Small intestine (tissue), 7 donors: ENCODE data around the gene TUBB4B. TPM values are rescaled to one million over a fixed set of nuclear protein-coding genes. Genes with fewer than 3 reads are reported as not detected.

Experiments used
- DNase-seq, 2 donors: peaks; one replicate each; pipeline versions ENCODE4 v3.0.0 to v3.0.0-alpha.2; 2013
- FAIRE-seq: peaks from 2 replicates; lab custom pipeline; 2012; peaks lifted over from hg19 to GRCh38; lab: Jason Lieb, UNC
- H3K27ac ChIP-seq, 3 donors: one replicate each; pipeline ENCODE4 v1.5.1; 2013; ENCODE audit warnings: low read length in 2 of 3, mild to moderate bottlenecking in 2 of 3, control low read depth in 1 of 3, inconsistent platforms in 1 of 3, low read depth in 1 of 3, moderate library complexity in 1 of 3
- H3K27me3 ChIP-seq, 3 donors: one replicate each; pipeline ENCODE4 v1.6.1; 2013; ENCODE audit warnings: low read length in 3 of 3, inconsistent platforms in 1 of 3; ENCODE audit not compliant: control insufficient read depth in 3 of 3, insufficient read depth in 3 of 3
- H3K36me3 ChIP-seq, 3 donors: one replicate each; pipeline ENCODE4 v1.6.1; 2013; ENCODE audit warnings: low read length in 3 of 3, inconsistent platforms in 1 of 3, low read depth in 1 of 3, mild to moderate bottlenecking in 1 of 3, moderate library complexity in 1 of 3; ENCODE audit not compliant: control insufficient read depth in 3 of 3, insufficient read depth in 2 of 3
- H3K4me1 ChIP-seq, 3 donors: one replicate each; pipeline ENCODE4 v1.6.1; 2013; ENCODE audit warnings: low read length in 2 of 3, inconsistent platforms in 1 of 3, low read depth in 1 of 3, mild to moderate bottlenecking in 1 of 3, moderate library complexity in 1 of 3; ENCODE audit not compliant: control insufficient read depth in 3 of 3, insufficient read depth in 2 of 3
- H3K4me3 ChIP-seq, 3 donors: one replicate each; pipeline ENCODE4 v1.5.1; 2013; ENCODE audit warnings: low read length in 3 of 3, control low read depth in 1 of 3, inconsistent platforms in 1 of 3, low read depth in 1 of 3, mild to moderate bottlenecking in 1 of 3, moderate library complexity in 1 of 3
- H3K9me3 ChIP-seq, 2 donors: one replicate each; pipeline ENCODE4 v1.6.1; 2013; ENCODE audit warnings: low read depth in 1 of 2, low read length in 1 of 2; ENCODE audit not compliant: control insufficient read depth in 2 of 2, insufficient read depth in 1 of 2
- WGBS, 3 donors: extraction: QIAGEN DNeasy Blood & Tissue Kit; methylation state at CpG; one replicate each; pipeline ENCODE4 v1.1.7; 2013; 5-methylcytosine and 5-hydroxymethylcytosine counted together
- polyA plus RNA-seq, 4 donors: library from polyadenylated mRNA; stranded (reverse) in 3 of 4; unstranded in 1 of 4; fragments of 200-250 nt in 3 of 4; fragments of 120-200 nt in 1 of 4; gene quantifications; one replicate each; pipeline versions ENCODE4 v1.2.1 to v1.2.3, GENCODE V29; 2013
- donor health status: healthy with polysubstance abuse.
- donor health status: control.
- donor health status: control.
- donor health status: Bipolar disorder and iron deficiency.
- donor health status: healthy.

The TUBB4B gene
- polyA plus RNA-seq, 4 donors, result 365 to 445 (median 372) TPM

- 2 to 14% (median 4%) methylated on average over 21 of the region's 21 CpGs for WGBS, 3 donors
- Histone ChIP-seq H3K9me3 (no peaks in the 10 kb centered on the region), H3K4me3 (peak overlapping the region; percentile 87 to 95 (median 91)), H3K27ac (peak overlapping the region; percentile 67 to 92 (median 92)), H3K27me3 (no peaks in the 10 kb centered on the region), H3K36me3 (peaks cover 0 to 14% (median 0%) of the 10 kb centered on the region in 3 donors), H3K4me1 (peaks cover 5 to 31% (median 13%) of the 10 kb centered on the region in 3 donors)
- no peak for FAIRE-seq
- no peak for DNase-seq
Observed at GRCh38 chr9:137204731-137205125, 36.4 kb upstream of the TUBB4B start.

DNA sequence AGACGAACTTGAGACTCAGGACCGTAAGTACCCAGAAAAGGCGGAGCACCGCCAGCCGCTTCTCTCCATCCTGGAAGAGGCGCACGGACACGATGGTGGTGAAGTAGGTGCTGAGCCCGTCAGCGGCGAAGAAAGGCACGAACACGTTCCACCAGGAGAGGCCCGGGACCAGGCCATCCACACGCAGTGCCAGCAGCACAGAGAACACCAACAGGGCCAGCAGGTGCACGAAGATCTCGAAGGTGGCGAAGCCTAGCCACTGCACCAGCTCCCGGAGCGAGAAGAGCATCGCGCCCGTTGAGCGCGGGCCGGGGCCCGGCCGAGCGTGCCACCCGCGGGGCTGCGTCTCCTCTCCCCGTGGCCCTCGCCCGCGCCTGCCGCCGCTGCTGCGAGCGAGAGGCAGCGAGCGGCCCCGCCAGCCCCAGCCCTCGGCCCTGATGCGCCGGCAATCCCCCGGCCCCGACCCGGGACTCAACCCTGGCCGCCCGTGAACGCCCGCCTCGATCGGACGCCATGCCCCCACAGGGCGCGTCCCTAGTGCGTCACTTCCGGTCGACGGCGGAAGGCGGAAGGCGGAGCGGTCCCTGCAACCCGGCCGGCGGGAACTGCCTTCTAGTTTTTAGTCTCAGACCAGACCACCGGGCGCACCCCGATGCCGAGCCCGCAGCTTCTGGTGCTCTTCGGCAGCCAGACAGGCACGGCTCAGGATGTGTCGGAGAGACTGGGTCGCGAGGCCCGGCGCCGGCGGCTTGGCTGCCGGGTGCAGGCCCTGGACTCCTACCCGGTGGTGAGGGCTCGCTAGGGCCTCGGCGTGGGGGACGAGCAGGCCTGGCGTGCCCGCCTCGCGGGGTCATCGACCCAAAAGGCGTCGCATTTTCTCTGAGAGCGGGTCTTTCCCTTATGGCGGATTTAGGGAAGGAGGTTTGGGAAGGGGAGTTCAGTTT is 35.7 kb upstream of the TUBB4B start, which contains the start of the genes NDOR1 and TMEM203:
Gene NDOR1 (plus strand): TSS at position 575 of the 944 bp plus-strand sequence. CDS start 78 bp downstream, at position 653.
Gene TMEM203 (minus strand): TSS at position 523 of the 944 bp plus-strand sequence. CDS start 234 bp downstream, at position 289.
- WGBS, 3 donors, result 0 to 1% (median 1%) methylated on average over 77 to 98 of the region's 98 CpGs
- Histone ChIP-seq H3K9me3 (no peaks in the 10 kb centered on the region), H3K27me3 (no peaks in the 10 kb centered on the region), H3K36me3 (peaks cover 0 to 19% (median 0%) of the 10 kb centered on the region in 3 donors), H3K27ac (peak within 1 kb of the TSS; percentile 67 to 92 (median 92)), H3K4me3 (peak within 1 kb of the TSS; percentile 87 to 95 (median 91)), H3K4me1 (peaks cover 5 to 31% (median 13%) of the 10 kb centered on the region in 3 donors)
- DNase-seq (peak; percentile 86 to 97), FAIRE-seq (no peak)

DNA sequence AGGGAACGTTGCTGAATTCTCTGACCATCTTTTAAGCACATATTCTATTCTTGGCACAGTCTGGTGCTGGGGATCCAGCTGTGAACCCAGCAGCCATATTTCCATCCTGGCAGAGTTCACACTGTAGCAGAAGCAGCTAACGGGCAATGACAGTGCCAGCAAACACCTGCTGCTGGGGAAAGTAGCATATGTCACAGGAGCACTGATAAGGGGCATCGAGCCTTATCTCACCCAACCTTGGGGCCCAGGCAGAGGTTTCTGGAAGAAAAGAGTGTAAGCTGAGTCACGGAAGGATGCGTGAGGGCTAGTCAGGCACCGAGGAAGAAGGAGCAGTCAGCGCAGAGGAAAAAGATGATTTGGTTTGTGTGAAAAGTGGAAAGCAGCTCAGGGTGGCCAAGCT is 34.5 kb upstream of the TUBB4B start:
- Histone ChIP-seq H3K4me1 (peaks cover 5 to 27% (median 13%) of the 10 kb centered on the region in 3 donors), H3K27ac (no peak overlapping the region), H3K36me3 (peaks cover 0 to 24% (median 0%) of the 10 kb centered on the region in 3 donors), H3K27me3 (no peaks in the 10 kb centered on the region), H3K9me3 (no peaks in the 10 kb centered on the region), H3K4me3 (peak overlapping the region in 1 of 3 donors; percentile 95)
- DNase-seq (no peak), FAIRE-seq (no peak)
- WGBS, 3 donors, result 56 to 71% (median 59%) methylated on average over 7 of the region's 7 CpGs

DNA sequence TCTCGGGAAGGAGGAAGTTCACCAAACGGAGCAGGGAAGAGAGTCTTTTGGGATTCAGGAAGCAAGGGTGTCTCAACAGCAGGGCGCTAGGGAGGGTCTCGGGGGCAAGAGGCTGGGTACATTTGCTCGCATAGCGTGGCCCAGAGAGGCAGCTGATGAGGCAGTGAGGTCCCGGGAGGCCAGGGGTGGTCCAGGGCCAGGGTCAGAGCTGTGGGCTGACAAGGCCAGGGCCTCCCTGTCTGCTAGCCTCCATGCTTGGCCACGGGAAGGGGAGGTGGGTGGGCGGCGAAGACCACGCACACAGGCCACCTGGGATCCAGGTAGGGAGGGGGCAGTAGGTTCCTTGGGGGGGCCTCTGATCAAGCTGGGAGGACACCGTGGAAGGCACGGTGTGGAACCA is 29.6 kb upstream of the TUBB4B start:
- FAIRE-seq (no peak), DNase-seq (no peak)
- no peak overlapping the region for H3K4me3 ChIP-seq
- H3K27ac ChIP-seq, result no peak overlapping the region
- H3K27me3 ChIP-seq, result no peaks in the 10 kb centered on the region
- no peaks in the 10 kb centered on the region for H3K9me3 ChIP-seq
- WGBS, 3 donors, result 81 to 89% (median 85%) methylated on average over 12 to 13 of the region's 13 CpGs
- H3K36me3 ChIP-seq, result peaks cover 0 to 56% (median 3%) of the 10 kb centered on the region in 3 donors
- H3K4me1 ChIP-seq, result peaks cover under 1 to 2% (median 1%) of the 10 kb centered on the region in 3 donors

DNA sequence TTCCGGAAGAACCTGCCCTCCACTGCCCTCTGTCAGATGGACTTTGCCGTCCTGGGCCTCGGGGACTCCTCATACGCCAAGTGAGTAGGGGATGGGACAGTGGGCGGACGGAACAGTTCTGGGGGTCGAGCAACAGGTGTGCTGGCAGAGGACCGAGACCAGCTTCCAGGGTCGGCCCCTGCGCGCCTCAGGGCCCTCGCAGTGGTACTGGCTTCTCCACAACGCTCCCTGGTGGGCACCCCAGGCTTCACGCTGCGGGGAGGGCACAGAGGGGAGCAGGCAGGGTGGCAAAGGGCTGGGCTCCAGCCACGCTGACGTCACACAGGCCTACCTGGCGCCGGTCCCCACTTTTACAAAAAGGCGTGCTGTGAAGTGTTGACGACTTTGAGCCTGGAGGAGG is 28.6 kb upstream of the TUBB4B start:
- DNase-seq (no peak), FAIRE-seq (no peak)
- WGBS, 3 donors, result 78 to 91% (median 86%) methylated on average over 20 to 21 of the region's 21 CpGs
- Histone ChIP-seq H3K27ac (no peak overlapping the region), H3K4me1 (peaks cover 0 to 8% (median 0%) of the 10 kb centered on the region in 3 donors), H3K27me3 (no peaks in the 10 kb centered on the region), H3K9me3 (no peaks in the 10 kb centered on the region), H3K4me3 (no peak overlapping the region), H3K36me3 (peaks cover 0 to 54% (median 3%) of the 10 kb centered on the region in 3 donors)

- Histone ChIP-seq H3K4me1 (peaks cover 0 to 17% (median 0%) of the 10 kb centered on the region in 3 donors), H3K27me3 (no peaks in the 10 kb centered on the region), H3K27ac (no peak overlapping the region), H3K9me3 (no peaks in the 10 kb centered on the region), H3K4me3 (no peak overlapping the region), H3K36me3 (peaks cover 0 to 57% (median 3%) of the 10 kb centered on the region in 3 donors)
- WGBS, 3 donors, result 89 to 90% (median 89%) methylated on average over 44 to 49 of the region's 49 CpGs
- no peak for FAIRE-seq
- no peak for DNase-seq
Observed at GRCh38 chr9:137213160-137214060, 27.7 kb upstream of the TUBB4B start.

- DNase-seq, result no peak
- FAIRE-seq, result no peak
- H3K27me3 ChIP-seq, result no peaks in the 10 kb centered on the region
- peaks cover 0 to 25% (median 0%) of the 10 kb centered on the region in 3 donors for H3K4me1 ChIP-seq
- no peaks in the 10 kb centered on the region for H3K9me3 ChIP-seq
- peaks cover 0 to 58% (median 3%) of the 10 kb centered on the region in 3 donors for H3K36me3 ChIP-seq
- H3K4me3 ChIP-seq, result no peak overlapping the region
- no peak overlapping the region for H3K27ac ChIP-seq
- 91 to 97% (median 93%) methylated on average over 16 to 19 of the region's 19 CpGs for whole genome bisulfite sequencing, 3 donors
Observed at GRCh38 chr9:137214620-137215019, 26.5 kb upstream of the TUBB4B start.
